RWPE1 (cell line): ENCODE measurements around the gene SMU1.

ENCODE experiments used
- CTCF ChIA-PET: fragments of 350-600 bp; sonication (Branson Sonifier 250); formaldehyde crosslinking; extraction: SDS; loops from one replicate; lab custom pipeline; 2021; lab: Yijun Ruan, JAX
- POLR2A ChIA-PET: fragments of 400-600 bp; formaldehyde crosslinking; extraction: SDS; loops from one replicate; lab custom pipeline; 2020; ENCODE audit warnings: antibody characterized with exemption; ENCODE audit not compliant: low non-redundant PET; lab: Yijun Ruan, JAX
- DNase-seq: peaks from one replicate; pipeline ENCODE4 v3.0.0; 2012; ENCODE audit warnings: low spot score
- H3K27ac ChIP-seq: fragments of 450-650 bp; 2 replicates; pipeline ENCODE4 v1.5.1; 2017
- CTCF ChIP-seq: fragments of 450-650 bp; conservative IDR thresholded peaks from 2 replicates; pipeline ENCODE4 v1.5.1; 2017; ENCODE audit warnings: low read depth, mild to moderate bottlenecking

Gene SMU1

GRCh38 chr9:33032292-33032691, 44.2 kb downstream of the SMU1 start:
- no peak for DNase-seq
- ChIA-PET POLR2A (no interaction called here), CTCF (no interaction called here)
- H3K27ac ChIP-seq, result no peak overlapping the region
- TF ChIP-seq CTCF, result no peak

- POLR2A ChIA-PET, result no interaction called here
- no peak for DNase-seq
- CTCF ChIA-PET, result interaction anchor here (0.6 kb wide), 1 partner anchor 283 kb away, joined by 4 read pairs; no protein-coding TSS in a partner anchor
Observed at GRCh38 chr9:33030285-33030684, 46.2 kb downstream of the SMU1 start.

GRCh38 chr9:33029231-33029786, 47.2 kb downstream of the SMU1 start:
- POLR2A ChIA-PET, result no interaction called here

More at GRCh38 chr9:33030285-33030684, 46.2 kb downstream of the SMU1 start:
- no peak overlapping the region for H3K27ac ChIP-seq
- no peak for TF ChIP-seq CTCF

DNA sequence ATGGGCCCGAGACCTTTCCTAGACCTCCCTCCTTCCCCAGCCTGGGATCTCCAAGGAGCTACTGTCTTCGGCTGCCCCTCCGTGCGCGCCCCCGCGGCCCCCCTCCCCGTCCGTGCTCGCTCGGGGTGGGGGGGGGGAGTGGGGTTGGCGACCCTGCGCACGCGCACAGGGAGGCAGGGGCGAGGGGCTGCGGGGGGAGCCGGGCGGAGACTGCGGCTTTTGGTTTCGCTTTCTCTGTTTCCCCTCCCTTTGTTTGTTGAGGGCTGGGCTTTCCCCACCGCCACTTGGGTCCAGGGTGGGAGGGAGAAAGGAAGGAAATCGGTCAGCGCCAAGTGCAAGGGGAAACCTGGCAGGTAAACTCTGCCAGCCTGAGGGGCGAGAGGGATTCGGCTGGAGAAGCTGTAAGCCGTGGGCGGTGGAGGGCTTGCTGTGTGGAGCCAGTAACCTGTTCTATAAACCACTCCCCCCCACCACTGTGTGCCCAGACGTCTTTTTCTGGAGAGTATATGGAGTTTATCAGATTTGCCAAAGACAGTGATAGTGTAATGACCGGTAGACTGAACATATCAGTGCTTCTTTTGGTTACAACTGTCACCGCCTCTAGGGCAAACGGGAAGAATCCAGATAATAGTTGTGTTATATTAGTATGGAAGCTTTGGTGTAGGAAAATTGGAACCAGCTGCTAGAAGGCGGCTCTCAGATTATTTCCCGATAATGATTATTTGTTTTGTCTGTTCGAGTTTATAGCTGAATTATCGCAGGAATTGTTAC, 50.7 kb downstream of the SMU1 start:
- peak; percentile 74 for DNase-seq
- H3K27ac ChIP-seq, result peak overlapping the region; percentile 93
- CTCF ChIA-PET, result no interaction called here
- no peak for TF ChIP-seq CTCF
- POLR2A ChIA-PET, result interaction anchor here (0.5 to 0.7 kb wide), 2 partner anchors 17 to 541 kb away, joined by 4 to 6 read pairs; no protein-coding TSS in a partner anchor

More at GRCh38 chr9:33029231-33029786, 47.2 kb downstream of the SMU1 start:
- no peak for DNase-seq
- no peak overlapping the region for H3K27ac ChIP-seq
- CTCF ChIA-PET, result interaction anchor here (0.7 kb wide), 1 partner anchor 16 kb away, joined by 3 read pairs; no protein-coding TSS in a partner anchor
- TF ChIP-seq CTCF, result no peak

DNA sequence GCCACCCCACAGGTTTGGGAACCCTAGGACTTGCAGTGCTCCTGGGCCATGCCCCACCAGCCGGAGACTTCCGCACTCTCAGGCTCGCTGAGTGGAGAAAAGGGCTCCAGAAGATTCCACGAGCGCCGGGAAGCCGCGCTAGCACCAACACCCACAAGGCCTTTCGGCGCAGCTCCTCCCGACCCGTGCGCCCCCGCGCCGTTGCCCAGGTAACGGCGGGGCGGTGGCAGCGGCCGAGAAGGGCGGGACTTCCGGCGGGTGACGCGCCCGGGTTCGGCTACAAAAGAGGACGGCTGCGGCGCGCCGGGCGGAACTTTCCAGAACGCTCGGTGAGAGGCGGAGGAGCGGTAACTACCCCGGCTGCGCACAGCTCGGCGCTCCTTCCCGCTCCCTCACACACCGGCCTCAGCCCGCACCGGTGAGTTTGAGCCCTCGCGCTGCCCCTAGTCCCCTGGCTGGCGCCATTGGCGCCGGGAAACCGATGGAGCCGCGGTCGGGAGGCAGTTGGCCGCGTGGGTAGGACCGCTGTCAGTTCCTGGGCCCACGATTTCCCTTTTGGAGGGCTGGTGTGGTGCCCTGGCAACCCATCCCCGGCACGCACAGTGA, 51.4 kb downstream of the SMU1 start, which contains the start of gene DNAJA1:
Gene DNAJA1, plus strand, starts transcription at position 308 of the 606 bp plus-strand sequence. CDS start 1,212 bp downstream, outside the sequence.
- ChIA-PET POLR2A (interaction anchor here (0.5 to 0.8 kb wide), 4 partner anchors 19 to 1159 kb away, joined by 3 to 8 read pairs (median 4); no protein-coding TSS in a partner anchor), CTCF (interaction anchor here (0.6 to 0.7 kb wide), 2 partner anchors 479 to 1033 kb away, joined by 3 read pairs; no protein-coding TSS in a partner anchor)
- no peak for TF ChIP-seq CTCF
- peak within 1 kb of the TSS; percentile 93 for H3K27ac ChIP-seq
- peak; percentile 97 for DNase-seq
